ENCODE measurements around the gene EIF6. TPM values are rescaled to one million over a fixed set of nuclear protein-coding genes. Genes with fewer than 3 reads are reported as not detected.
"Not testable (repeated sequence)": the region's sequence is repeated elsewhere in the genome, so short reads cannot be mapped to it uniquely, and the experiment has no call there.

The EIF6 gene
- polyA plus RNA-seq, 3 donors, result 94.3 to 222 (median 190) TPM

- H3K9me3 ChIP-seq (replicated peaks in 1 of 2; ENCODE audit: control insufficient read depth in 1 of 2, insufficient read depth in 1 of 2, low read length in 2 of 2), result no peaks in the 10 kb centered on the region
- H3K4me2 ChIP-seq (replicated peaks; ENCODE audit: extremely low read depth, low read length, poor library complexity, severe bottlenecking), result no peak overlapping the region
- TF ChIP-seq CTCF (IDR thresholded peaks at IDR 0.05), result no peak
- no peaks in the 10 kb centered on the region for H3K4me1 ChIP-seq (ENCODE audit: control insufficient read depth in 1 of 2, insufficient read depth in 2 of 2, low read length in 2 of 2)
- no peak overlapping the region for H3K4me3 ChIP-seq (replicated peaks in 1 of 3; ENCODE audit: low read depth in 2 of 3, low read length in 3 of 3)
- intact Hi-C loops (cut with micrococcal nuclease), result no loop called here
- no peak for DNase-seq
- no peak overlapping the region for H3K9ac ChIP-seq (ENCODE audit: insufficient read depth, low read length, poor library complexity, severe bottlenecking)
- WGBS (ENCODE audit: insufficient coverage), result 88% methylated on average over 1 of the region's 1 CpG
- no peaks in the 10 kb centered on the region for H3K27me3 ChIP-seq (ENCODE audit: control insufficient read depth in 2 of 2, insufficient read depth in 2 of 2, low read length in 2 of 2)
- H4K20me1 ChIP-seq (ENCODE audit: insufficient read depth, low read length), result peaks cover 15% of the 10 kb centered on the region
- no peak overlapping the region for H3K4me3 Mint-ChIP-seq
- no peak overlapping the region for H3K27ac ChIP-seq (ENCODE audit: low read depth in 1 of 2, low read length in 2 of 2)
- peaks cover 3% of the 10 kb centered on the region for H3K4me1 Mint-ChIP-seq
- H3K79me2 ChIP-seq (ENCODE audit: insufficient read depth, low read length), result no peaks in the 10 kb centered on the region
- H3K27me3 Mint-ChIP-seq (ENCODE audit: low read depth in 3 of 3), result no peaks in the 10 kb centered on the region
- H3K27ac Mint-ChIP-seq, result no peak overlapping the region
- no peaks in the 10 kb centered on the region for H3K9me3 Mint-ChIP-seq
- peaks cover 41 to 63% of the 10 kb centered on the region in 2 donors for H3K36me3 Mint-ChIP-seq
- peaks cover 34 to 66% of the 10 kb centered on the region in 2 donors for H3K36me3 ChIP-seq (replicated peaks in 1 of 2; ENCODE audit: control insufficient read depth in 1 of 2, insufficient read depth in 2 of 2, low read length in 2 of 2)
- no peak overlapping the region for H2AFZ ChIP-seq (ENCODE audit: insufficient read depth, low read depth, low read length, poor library complexity, severe bottlenecking)
These were observed 19.8 kb downstream of the EIF6 start for GRCh38 chr20:35264755-35265154.

GRCh38 chr20:35263532-35264341 lies 20.8 kb downstream of the EIF6 start:
- 97% methylated on average over 12 of the region's 17 CpGs for WGBS (ENCODE audit: insufficient coverage)
- Histone ChIP-seq H3K27me3 (ENCODE audit: control insufficient read depth in 2 of 2, insufficient read depth in 2 of 2, low read length in 2 of 2) (no peaks in the 10 kb centered on the region), H3K9me3 (replicated peaks in 1 of 2; ENCODE audit: control insufficient read depth in 1 of 2, insufficient read depth in 1 of 2, low read length in 2 of 2) (no peaks in the 10 kb centered on the region), H3K4me2 (replicated peaks; ENCODE audit: extremely low read depth, low read length, poor library complexity, severe bottlenecking) (no peak overlapping the region), H3K36me3 (replicated peaks in 1 of 2; ENCODE audit: control insufficient read depth in 1 of 2, insufficient read depth in 2 of 2, low read length in 2 of 2) (peaks cover 28 to 57% of the 10 kb centered on the region in 2 donors), H3K79me2 (ENCODE audit: insufficient read depth, low read length) (no peaks in the 10 kb centered on the region), H3K4me3 (replicated peaks in 1 of 3; ENCODE audit: low read depth in 2 of 3, low read length in 3 of 3) (no peak overlapping the region), H3K9ac (ENCODE audit: insufficient read depth, low read length, poor library complexity, severe bottlenecking) (no peak overlapping the region), H4K20me1 (ENCODE audit: insufficient read depth, low read length) (peaks cover 16% of the 10 kb centered on the region), H3K27ac (ENCODE audit: low read depth in 1 of 2, low read length in 2 of 2) (no peak overlapping the region), H2AFZ (ENCODE audit: insufficient read depth, low read depth, low read length, poor library complexity, severe bottlenecking) (no peak overlapping the region), H3K4me1 (ENCODE audit: control insufficient read depth in 1 of 2, insufficient read depth in 2 of 2, low read length in 2 of 2) (no peaks in the 10 kb centered on the region)
- no peak overlapping the region for H3K4me3 Mint-ChIP-seq
- no peaks in the 10 kb centered on the region for H3K27me3 Mint-ChIP-seq (ENCODE audit: low read depth in 3 of 3)
- H3K27ac Mint-ChIP-seq, result peak overlapping the region in 2 of 7 donors; percentile 12 to 61
- H3K36me3 Mint-ChIP-seq, result peaks cover 43 to 60% of the 10 kb centered on the region in 2 donors
- DNase-seq, result no peak
- H3K9me3 Mint-ChIP-seq, result no peaks in the 10 kb centered on the region
- H3K4me1 Mint-ChIP-seq, result peaks cover 3% of the 10 kb centered on the region
- TF ChIP-seq CTCF (IDR thresholded peaks at IDR 0.05), result no peak
- intact Hi-C loops (cut with micrococcal nuclease), result no loop called here

GRCh38 chr20:35262731-35263531 lies 21.6 kb downstream of the EIF6 start:
- peak overlapping the region in 3 of 7 donors; percentile 10 to 82 (median 12) for H3K27ac Mint-ChIP-seq

More at GRCh38 chr20:35262731-35263531, 21.6 kb downstream of the EIF6 start:
- H3K27ac ChIP-seq (ENCODE audit: low read depth in 1 of 2, low read length in 2 of 2); H3K27me3 Mint-ChIP-seq (ENCODE audit: low read depth in 3 of 3); H3K27me3 ChIP-seq (ENCODE audit: control insufficient read depth in 2 of 2, insufficient read depth in 2 of 2, low read length in 2 of 2); H3K9me3 Mint-ChIP-seq; DNase-seq; H3K4me1 ChIP-seq (ENCODE audit: control insufficient read depth in 1 of 2, insufficient read depth in 2 of 2, low read length in 2 of 2); H3K9me3 ChIP-seq (replicated peaks in 1 of 2; ENCODE audit: control insufficient read depth in 1 of 2, insufficient read depth in 1 of 2, low read length in 2 of 2); H2AFZ ChIP-seq (ENCODE audit: insufficient read depth, low read depth, low read length, poor library complexity, severe bottlenecking); H3K9ac ChIP-seq (ENCODE audit: insufficient read depth, low read length, poor library complexity, severe bottlenecking); intact Hi-C loops (cut with micrococcal nuclease); H3K4me2 ChIP-seq (replicated peaks; ENCODE audit: extremely low read depth, low read length, poor library complexity, severe bottlenecking); H3K79me2 ChIP-seq (ENCODE audit: insufficient read depth, low read length); H3K4me3 Mint-ChIP-seq; H3K4me3 ChIP-seq (replicated peaks in 1 of 3; ENCODE audit: low read depth in 2 of 3, low read length in 3 of 3); H3K4me1 Mint-ChIP-seq: not testable (repeated sequence)
- peaks cover 25 to 50% of the 10 kb centered on the region in 2 donors for H3K36me3 ChIP-seq (replicated peaks in 1 of 2; ENCODE audit: control insufficient read depth in 1 of 2, insufficient read depth in 2 of 2, low read length in 2 of 2)
- 100% methylated on average over 5 of the region's 8 CpGs for WGBS (ENCODE audit: insufficient coverage)
- H4K20me1 ChIP-seq (ENCODE audit: insufficient read depth, low read length), result peaks cover 16% of the 10 kb centered on the region
- H3K36me3 Mint-ChIP-seq, result peaks cover 38 to 54% of the 10 kb centered on the region in 2 donors
